ENCODE data around the gene MPC2. TPM values are rescaled to one million over a fixed set of nuclear protein-coding genes. Genes with fewer than 3 reads are reported as not detected.
"Not testable (repeated sequence)": the region's sequence is repeated elsewhere in the genome, so short reads cannot be mapped to it uniquely, and the experiment has no call there.

Gene MPC2
- total and polyA plus RNA-seq, 7 experiments from 2014 or later, result 28.0 to 86.9 (median 35.1) TPM

- DNase-seq (no peak), ATAC-seq (no peak)
- H3K27ac ChIP-seq (ENCODE audit: low read depth, low read length), result no peak overlapping the region
- intact Hi-C loops (cut with micrococcal nuclease), result no loop called here
- Mint-ChIP-seq H3K36me3 (no peaks in the 10 kb centered on the region), H3K9me3 (no peaks in the 10 kb centered on the region), H3K4me3 (no peak overlapping the region), H3K27ac (no peak overlapping the region), H3K27me3 (peaks cover 0 to 7% (median 0%) of the 10 kb centered on the region in 5 donors), H3K4me1 (no peaks in the 10 kb centered on the region)
- CTCF ChIA-PET, result no interaction called here
- H3K4me3 ChIP-seq (ENCODE audit: low read length), result no peak overlapping the region
- POLR2A ChIA-PET, result no interaction called here
- H3K36me3 ChIP-seq (ENCODE audit: control insufficient read depth in 2 of 3, insufficient read depth in 3 of 3, low read length in 3 of 3), result no peaks in the 10 kb centered on the region
- no peaks in the 10 kb centered on the region for H3K9me3 ChIP-seq (ENCODE audit: control insufficient read depth in 2 of 3, low read length in 3 of 3)
- H3K27me3 ChIP-seq (ENCODE audit: control insufficient read depth in 2 of 2, insufficient read depth in 2 of 2, low read length in 2 of 2), result no peaks in the 10 kb centered on the region
- no peaks in the 10 kb centered on the region for H3K4me1 ChIP-seq (ENCODE audit: control insufficient read depth in 2 of 2, insufficient read depth in 2 of 2, low read length in 2 of 2)
These were observed 60.2 kb downstream of the MPC2 start for GRCh38 chr1:167876597-167877175.

GRCh38 chr1:167871331-167871730 is 65.5 kb downstream of the MPC2 start:
- Histone ChIP-seq H3K4me3 (ENCODE audit: low read length) (no peak overlapping the region), H3K4me1 (ENCODE audit: control insufficient read depth in 2 of 2, insufficient read depth in 2 of 2, low read length in 2 of 2) (no peaks in the 10 kb centered on the region), H3K27ac (ENCODE audit: low read depth, low read length) (no peak overlapping the region), H3K36me3 (ENCODE audit: control insufficient read depth in 2 of 3, insufficient read depth in 3 of 3, low read length in 3 of 3) (no peaks in the 10 kb centered on the region), H3K9me3 (ENCODE audit: control insufficient read depth in 2 of 3, low read length in 3 of 3) (no peaks in the 10 kb centered on the region), H3K27me3 (ENCODE audit: control insufficient read depth in 2 of 2, insufficient read depth in 2 of 2, low read length in 2 of 2) (no peaks in the 10 kb centered on the region)
- CTCF ChIA-PET, result no interaction called here
- Mint-ChIP-seq H3K36me3 (no peaks in the 10 kb centered on the region), H3K9me3 (no peaks in the 10 kb centered on the region), H3K27me3 (no peaks in the 10 kb centered on the region), H3K27ac (no peak overlapping the region), H3K4me3 (no peak overlapping the region), H3K4me1 (no peaks in the 10 kb centered on the region)
- DNase-seq (no peak), ATAC-seq (no peak)
- intact Hi-C loops (cut with micrococcal nuclease), result no loop called here
- POLR2A ChIA-PET, result no interaction called here

- H3K27me3 Mint-ChIP-seq; H3K9me3 Mint-ChIP-seq; H3K4me1 ChIP-seq (ENCODE audit: control insufficient read depth in 2 of 2, insufficient read depth in 2 of 2, low read length in 2 of 2); H3K36me3 Mint-ChIP-seq; ATAC-seq; CTCF ChIA-PET; H3K27ac ChIP-seq (ENCODE audit: low read depth, low read length); H3K4me3 ChIP-seq (ENCODE audit: low read length); DNase-seq; H3K36me3 ChIP-seq (ENCODE audit: control insufficient read depth in 2 of 3, insufficient read depth in 3 of 3, low read length in 3 of 3); H3K9me3 ChIP-seq (ENCODE audit: control insufficient read depth in 2 of 3, low read length in 3 of 3); H3K4me3 Mint-ChIP-seq; POLR2A ChIA-PET; H3K27ac Mint-ChIP-seq; intact Hi-C loops (cut with micrococcal nuclease); H3K27me3 ChIP-seq (ENCODE audit: control insufficient read depth in 2 of 2, insufficient read depth in 2 of 2, low read length in 2 of 2); H3K4me1 Mint-ChIP-seq: not testable (repeated sequence)
These were observed 67.5 kb downstream of the MPC2 start for GRCh38 chr1:167869157-167870001.

DNA sequence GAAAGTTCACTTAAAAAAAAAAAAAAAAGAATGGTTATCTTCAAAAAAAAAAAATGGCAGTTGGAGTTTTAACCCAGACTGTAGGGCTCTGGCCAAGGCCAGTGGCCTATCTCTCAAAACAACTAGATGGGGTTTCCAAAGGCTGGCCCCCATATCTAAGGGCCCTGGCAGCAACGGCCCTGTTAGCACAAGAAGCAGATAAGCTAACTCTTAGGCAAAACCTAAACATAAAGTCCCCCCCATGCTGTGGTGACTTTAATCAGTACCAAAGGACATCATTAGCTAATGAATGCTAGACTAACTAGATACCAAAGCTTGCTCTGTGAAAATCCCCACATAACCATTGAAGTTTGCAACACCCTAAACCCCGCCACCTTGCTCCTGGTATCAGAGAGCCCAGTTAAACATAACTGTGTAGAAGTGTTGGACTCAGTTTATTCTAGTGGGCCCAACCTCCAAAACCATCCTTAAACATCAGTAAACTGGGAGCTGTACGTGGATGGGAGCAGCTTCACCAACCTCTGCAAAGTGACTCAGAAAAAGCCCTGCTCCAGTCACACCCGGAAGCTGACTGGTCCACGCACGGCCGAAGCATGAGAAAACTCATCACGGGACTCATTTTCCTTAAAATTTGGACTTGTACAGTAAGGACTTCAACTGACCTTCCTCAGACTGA is 70.0 kb downstream of the MPC2 start:
- POLR2A ChIA-PET; ATAC-seq; H3K4me3 Mint-ChIP-seq; H3K27me3 ChIP-seq (ENCODE audit: control insufficient read depth in 2 of 2, insufficient read depth in 2 of 2, low read length in 2 of 2); H3K4me1 Mint-ChIP-seq; H3K27ac Mint-ChIP-seq; DNase-seq; H3K9me3 Mint-ChIP-seq; H3K4me1 ChIP-seq (ENCODE audit: control insufficient read depth in 2 of 2, insufficient read depth in 2 of 2, low read length in 2 of 2); H3K27ac ChIP-seq (ENCODE audit: low read depth, low read length); H3K27me3 Mint-ChIP-seq; H3K4me3 ChIP-seq (ENCODE audit: low read length); H3K36me3 Mint-ChIP-seq; intact Hi-C loops (cut with micrococcal nuclease); H3K9me3 ChIP-seq (ENCODE audit: control insufficient read depth in 2 of 3, low read length in 3 of 3); H3K36me3 ChIP-seq (ENCODE audit: control insufficient read depth in 2 of 3, insufficient read depth in 3 of 3, low read length in 3 of 3): not testable (repeated sequence)
- CTCF ChIA-PET, result interaction anchor here (1.1 kb wide), 1 partner anchor 9 kb away, joined by 3 read pairs; no protein-coding TSS in a partner anchor

Other genes starting within 250 kb of the MPC2 start
- gene MPZL1, start 215.1 kb downstream of the MPC2 start, total RNA-seq, result 10 to 100 TPM in 2 of 5 experiments, 1 to 10 TPM in 3; 4.8 to 25.3 (median 8.6) TPM
- 10 to 100 TPM; 12.2 to 19.0 TPM for gene MPZL1, start 215.1 kb downstream of the MPC2 start, polyA plus RNA-seq
- 1 to 10 TPM in 1 of 5 experiments, under 1 TPM in 3, not detected in 1; 0.19 to 1.3 (median 0.49) TPM for gene ADCY10, start 22.9 kb downstream of the MPC2 start, total RNA-seq
- gene ADCY10, start 22.9 kb downstream of the MPC2 start, polyA plus RNA-seq, result under 1 TPM in 1 of 2 donors, not detected in 1; 0.43 TPM
- gene DCAF6, start 389 bp downstream of the MPC2 start, total RNA-seq, result 10 to 100 TPM; 27.4 to 32.7 (median 29.1) TPM
- 10 to 100 TPM in 1 of 2 donors, 1 to 10 TPM in 1; 8.4 to 12.8 TPM for gene DCAF6, start 389 bp downstream of the MPC2 start, polyA plus RNA-seq
- under 1 TPM in 4 of 5 experiments, not detected in 1; 0.05 to 0.60 (median 0.17) TPM for gene GPR161, start 199.9 kb upstream of the MPC2 start, total RNA-seq
- gene GPR161, start 199.9 kb upstream of the MPC2 start, polyA plus RNA-seq, result not detected
- 10 to 100 TPM; 17.2 to 41.2 (median 23.5) TPM for gene TIPRL, start 241.9 kb upstream of the MPC2 start, total RNA-seq
- gene TIPRL, start 241.9 kb upstream of the MPC2 start, polyA plus RNA-seq, result 10 to 100 TPM; 22.9 to 44.9 TPM